H1 (cell line): ENCODE measurements around the gene VMO1. TPM values are rescaled to one million over a fixed set of nuclear protein-coding genes. Genes with fewer than 3 reads are reported as not detected.

ENCODE experiments used
- CTCF ChIA-PET: fragments of 300-600 bp; sonication (Branson Sonifier 250); formaldehyde crosslinking; loops from one replicate; lab custom pipeline; 2021; ENCODE audit not compliant: partially characterized antibody; lab: Charles Lee
- POLR2A ChIA-PET: fragments of 300-600 bp; sonication (Branson Sonifier 250); formaldehyde crosslinking; loops from one replicate; lab custom pipeline; 2021; ENCODE audit warnings: inconsistent platforms; ENCODE audit not compliant: partially characterized antibody; lab: Charles Lee
- DNase-seq, 2 experiments: peaks; one replicate each; pipeline versions ENCODE4 v3.0.0 to v3.0.0-alpha.2; 2010 to 2022; ENCODE audit warnings: low spot score in 2 of 2, low read depth in 1 of 2, mixed read lengths in 1 of 2
- FAIRE-seq: peaks from 2 replicates; lab custom pipeline; 2011; peaks lifted over from hg19 to GRCh38; lab: Jason Lieb, UNC
- H2AFZ ChIP-seq: 2 replicates; pipeline ENCODE4 v1.8.1; 2012; ENCODE audit warnings: low read length, inconsistent platforms
- H2AK5ac ChIP-seq: 2 replicates; pipeline ENCODE4 v1.6.1; 2013; ENCODE audit warnings: low read depth, low read length
- H2BK120ac ChIP-seq: replicated peaks from 2 replicates; pipeline ENCODE3; 2013; ENCODE audit warnings: low read depth, low read length, inconsistent platforms
- H2BK12ac ChIP-seq: 2 replicates; pipeline ENCODE4 v1.6.1; 2013; ENCODE audit warnings: low read depth, low read length
- H2BK15ac ChIP-seq: 2 replicates; pipeline ENCODE4 v1.6.1; 2013; ENCODE audit warnings: low read length
- H2BK20ac ChIP-seq: 2 replicates; pipeline ENCODE4 v1.6.1; 2013; ENCODE audit warnings: low read length
- H2BK5ac ChIP-seq: 2 replicates; pipeline ENCODE4 v1.6.1; 2013; ENCODE audit warnings: low read depth, low read length
- H3K14ac ChIP-seq: 2 replicates; pipeline ENCODE4 v1.6.1; 2013; ENCODE audit warnings: inconsistent platforms; ENCODE audit not compliant: insufficient read length
- H3K18ac ChIP-seq: 2 replicates; pipeline ENCODE4 v1.6.1; 2013; ENCODE audit warnings: low read length; ENCODE audit errors: extremely low read depth
- H3K23ac ChIP-seq: 2 replicates; pipeline ENCODE4 v1.6.1; 2013; ENCODE audit warnings: inconsistent platforms; ENCODE audit not compliant: insufficient read length
- H3K23me2 ChIP-seq: 2 replicates; pipeline ENCODE4 v1.6.1; 2013; ENCODE audit warnings: low read depth, low read length
- H3K27ac ChIP-seq: 2 replicates; pipeline ENCODE4 v1.6.1; 2011; ENCODE audit warnings: low read depth, low read length, inconsistent platforms
- H3K27me3 ChIP-seq, 4 experiments: replicated peaks in 1 of 4; 1 replicate in 1 of 4; 2 replicates in 3 of 4; pipeline versions ENCODE4 v1.6.1 to v1.8.1; 2011 to 2013; ENCODE audit warnings: low read length in 3 of 4, mild to moderate bottlenecking in 3 of 4, inconsistent platforms in 2 of 4, mixed read lengths in 2 of 4, moderate library complexity in 1 of 4; ENCODE audit not compliant: control insufficient read depth in 3 of 4, insufficient read depth in 3 of 4; ENCODE audit errors: extremely low read depth in 1 of 4
- H3K36me3 ChIP-seq, 4 experiments: 2 replicates each; pipeline versions ENCODE4 v1.6.1 to v1.8.1; 2011 to 2013; ENCODE audit warnings: mild to moderate bottlenecking in 4 of 4, low read length in 3 of 4, moderate library complexity in 2 of 4, control low read depth in 1 of 4, inconsistent platforms in 1 of 4; ENCODE audit not compliant: insufficient read depth in 4 of 4, control insufficient read depth in 2 of 4
- H3K4ac ChIP-seq: replicated peaks from 2 replicates; pipeline ENCODE3; 2013; ENCODE audit warnings: low read length, low read depth, mixed read lengths, inconsistent platforms; ENCODE audit not compliant: insufficient read length
- H3K4me1 ChIP-seq, 4 experiments: replicated peaks in 1 of 4; 1 replicate in 1 of 4; 2 replicates in 3 of 4; pipeline versions ENCODE4 v1.6.1 to v1.8.1; 2011 to 2013; ENCODE audit warnings: low read length in 3 of 4, inconsistent platforms in 2 of 4, mixed read lengths in 1 of 4; ENCODE audit not compliant: insufficient read depth in 4 of 4, control insufficient read depth in 3 of 4
- H3K4me2 ChIP-seq, 2 experiments: 2 replicates each; pipeline versions ENCODE4 v1.6.1 to v1.8.1; 2011 to 2013; ENCODE audit warnings: low read depth in 2 of 2, low read length in 2 of 2, control low read depth in 1 of 2, inconsistent platforms in 1 of 2, mild to moderate bottlenecking in 1 of 2; ENCODE audit not compliant: insufficient read depth in 1 of 2
- H3K4me3 ChIP-seq, 4 experiments: fragments of 200-600, 300-600 bp in 1 of 4; sonication (generic), shearing (Covaris generic), sonication (Bioruptor Twin) in 1 of 4; 2 replicates each; pipeline versions ENCODE4 v1.5.1 to v1.8.1; 2011 to 2016; ENCODE audit warnings: low read length in 4 of 4, low read depth in 3 of 4, control low read depth in 2 of 4, inconsistent platforms in 2 of 4, mild to moderate bottlenecking in 2 of 4, mixed read lengths in 1 of 4, moderate library complexity in 1 of 4; ENCODE audit not compliant: insufficient read depth in 2 of 4; ENCODE audit errors: extremely low read depth in 1 of 4
- H3K56ac ChIP-seq: replicated peaks from 2 replicates; pipeline ENCODE3; 2013; ENCODE audit warnings: low read depth, mild to moderate bottlenecking, mixed read lengths, low read length, inconsistent platforms; ENCODE audit not compliant: insufficient read length
- H3K79me1 ChIP-seq: 2 replicates; pipeline ENCODE4 v1.6.1; 2013; ENCODE audit warnings: low read depth, low read length, control low read depth
- H3K79me2 ChIP-seq, 2 experiments: 2 replicates each; pipeline versions ENCODE4 v1.6.1 to v1.8.1; 2012 to 2013; ENCODE audit warnings: low read length in 2 of 2, mild to moderate bottlenecking in 2 of 2, inconsistent platforms in 1 of 2; ENCODE audit not compliant: insufficient read depth in 2 of 2, control insufficient read depth in 1 of 2
- H3K9ac ChIP-seq, 4 experiments: replicated peaks in 1 of 4; 1 replicate in 1 of 4; 2 replicates in 3 of 4; pipeline versions ENCODE4 v1.6.1 to v1.8.1; 2011 to 2013; ENCODE audit warnings: low read depth in 3 of 4, low read length in 3 of 4, control low read depth in 2 of 4, mild to moderate bottlenecking in 2 of 4, moderate library complexity in 2 of 4, inconsistent platforms in 1 of 4; ENCODE audit errors: extremely low read depth in 1 of 4
- H3K9me3 ChIP-seq, 2 experiments: 2 replicates each; pipeline versions ENCODE4 v1.6.1 to v1.8.1; 2012 to 2013; ENCODE audit warnings: mild to moderate bottlenecking in 2 of 2, moderate library complexity in 2 of 2, control low read depth in 1 of 2, inconsistent platforms in 1 of 2, low read depth in 1 of 2, low read length in 1 of 2, mixed read lengths in 1 of 2; ENCODE audit not compliant: insufficient read depth in 2 of 2
- H4K20me1 ChIP-seq, 2 experiments: replicated peaks in 1 of 2; 2 replicates each; pipeline versions ENCODE3 to v1.8.1; 2011 to 2013; ENCODE audit warnings: inconsistent platforms in 2 of 2, low read length in 2 of 2, mild to moderate bottlenecking in 1 of 2; ENCODE audit not compliant: insufficient read depth in 2 of 2, control insufficient read depth in 1 of 2
- H4K5ac ChIP-seq: 2 replicates; pipeline ENCODE4 v1.6.1; 2013; ENCODE audit warnings: low read length, low read depth, mixed read lengths, inconsistent platforms; ENCODE audit not compliant: insufficient read length
- H4K8ac ChIP-seq: 2 replicates; pipeline ENCODE4 v1.8.0; 2013; ENCODE audit warnings: mild to moderate bottlenecking, moderate library complexity, low read length, inconsistent platforms; ENCODE audit not compliant: insufficient read depth; ENCODE audit errors: extremely low read depth
- H4K91ac ChIP-seq: replicated peaks from 2 replicates; pipeline ENCODE3; 2013; ENCODE audit warnings: low read length, mixed read lengths, inconsistent platforms; ENCODE audit not compliant: insufficient read length
- BACH1 ChIP-seq: IDR thresholded peaks from 2 replicates; pipeline ENCODE4 v1.6.1; 2012; ENCODE audit warnings: low read length, improper control_type of control experiment
- CBX5 ChIP-seq: fragments of 300-800, 300-1000 bp; sonication (generic); IDR thresholded peaks from 2 replicates; pipeline ENCODE4 v1.7.1; 2016; ENCODE audit warnings: antibody characterized with exemption, low read length, low read depth
- JUN ChIP-seq: IDR thresholded peaks from 2 replicates; pipeline ENCODE4 v1.6.1; 2011; ENCODE audit warnings: low read depth, mild to moderate bottlenecking, improper control_type of control experiment, low read length
- KDM4A ChIP-seq: IDR thresholded peaks from one replicate; pipeline ENCODE4 v1.7.1; 2012; ENCODE audit warnings: low read depth, mild to moderate bottlenecking, moderate library complexity, low read length, inconsistent platforms; ENCODE audit not compliant: severe bottlenecking
- SIN3A ChIP-seq, 2 experiments: IDR thresholded peaks in 1 of 2; conservative IDR thresholded peaks in 1 of 2; 2 replicates each; pipeline ENCODE4 v1.6.1; 2011 to 2012; ENCODE audit warnings: low read length in 2 of 2, improper control_type of control experiment in 1 of 2, low read depth in 1 of 2, mild to moderate bottlenecking in 1 of 2
- TAF1 ChIP-seq: IDR thresholded peaks from 2 replicates; pipeline ENCODE4 v1.6.1; 2011; ENCODE audit warnings: mild to moderate bottlenecking, low read depth, low read length
- WGBS, 2 experiments: shearing (Covaris generic) in 1 of 2; methylation state at CpG; one replicate each; pipeline versions ENCODE4 v1.1.6 to v1.1.7; 2013 to 2015; ENCODE audit warnings: low lambda C conversion rate in 2 of 2, mixed read lengths in 2 of 2, inconsistent platforms in 1 of 2, low coverage in 1 of 2, missing lambda C conversion rate in 1 of 2; ENCODE audit not compliant: insufficient replicate concordance in 2 of 2, insufficient coverage in 1 of 2, insufficient read length in 1 of 2; ENCODE audit errors: extremely low coverage in 1 of 2, missing lambda C conversion rate in 1 of 2; 5-methylcytosine and 5-hydroxymethylcytosine counted together
- polyA plus RNA-seq, 7 experiments: library from polyadenylated mRNA; depleted of rRNA in 3 of 7; stranded (reverse) in 5 of 7; unstranded in 2 of 7; fragments of >200 nt in 5 of 7; fragments of 200-250 nt in 2 of 7; gene quantifications; 1 replicate in 5 of 7; 2 replicates in 1 of 7; 4 replicates in 1 of 7; pipeline versions ENCODE4 v1.2.1 to v1.2.3, GENCODE V29; 2011 to 2013; ENCODE audit warnings: missing spikeins in 2 of 7, mixed read lengths in 2 of 7
- total RNA-seq: library from RNA; stranded (reverse); fragmentation: NEBNext Ultra II Directional; extraction: Animal tissue kit (Norgen Biotek cat#: 25700); gene quantifications from 2 replicates; pipeline ENCODE4 v1.2.1, GENCODE V29; 2021

VMO1 gene
- total and polyA plus RNA-seq, 2 of the 8 experiments (the other 6 are each of a cell fraction or from before 2014, with no cell fraction given) = 0.30 TPM; not detected in 1

DNA sequence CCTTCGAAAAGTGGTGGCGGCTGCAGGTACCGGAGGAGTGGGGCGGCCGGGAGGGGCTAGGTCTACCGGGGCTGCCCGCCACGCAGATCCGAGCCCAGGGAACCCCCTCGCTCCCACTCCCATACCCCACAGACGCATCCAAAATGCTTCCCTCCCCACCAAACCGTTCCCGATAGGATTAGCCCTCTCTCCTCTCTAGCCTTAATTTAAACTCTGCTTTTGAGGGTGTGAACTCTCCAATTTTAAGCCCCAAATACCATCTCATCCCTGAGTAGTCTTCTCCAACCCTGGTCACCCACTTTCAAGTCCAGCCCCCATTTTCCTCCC, 46.2 kb downstream of the VMO1 start:
- CTCF ChIA-PET = no interaction called here
- no peak for TF ChIP-seq KDM4A
- no peak for TF ChIP-seq JUN
- no peak for TF ChIP-seq SIN3A (conservative IDR thresholded peaks at IDR 0.05 in 1 of 2, IDR thresholded peaks at IDR 0.05 in 1 of 2; ENCODE audit: low read depth in 1 of 2, low read length in 2 of 2)
- TF ChIP-seq TAF1 = no peak
- no peak for TF ChIP-seq BACH1
- no peak for TF ChIP-seq CBX5

More for the DNA sequence above, 46.2 kb downstream of the VMO1 start:
- H2AFZ ChIP-seq = no peak overlapping the region
- no peak overlapping the region for H2BK120ac ChIP-seq
- H3K79me1 ChIP-seq = no peaks in the 10 kb centered on the region
- H4K20me1 ChIP-seq = no peaks in the 10 kb centered on the region
- H2AK5ac ChIP-seq = no peak overlapping the region
- no peak overlapping the region for H4K91ac ChIP-seq
- H4K5ac ChIP-seq = no peak overlapping the region
- no peak overlapping the region; the same call in 1 of the 2 replicates for H3K18ac ChIP-seq
- H2BK5ac ChIP-seq = no peak overlapping the region
- H4K8ac ChIP-seq = peak overlapping the region; percentile 71; the same call in 1 of the 2 replicates
- H2BK20ac ChIP-seq = no peak overlapping the region
- no peaks in the 10 kb centered on the region; a peak in 1 of 8 replicates for H3K36me3 ChIP-seq
- no peaks in the 10 kb centered on the region for H3K79me2 ChIP-seq
- H3K23ac ChIP-seq = no peak overlapping the region
- H3K23me2 ChIP-seq = peaks cover 16% of the 10 kb centered on the region; the same call in 1 of the 2 replicates
- POLR2A ChIA-PET = no interaction called here
- no peak overlapping the region for H3K9ac ChIP-seq
- H3K4me3 ChIP-seq = peak overlapping the region; percentile 37 to 65 (median 44); a peak in 6 of 8 replicates
- no peaks in the 10 kb centered on the region; a peak in 1 of 4 replicates for H3K9me3 ChIP-seq
- H3K14ac ChIP-seq = no peak overlapping the region
- FAIRE-seq (no peak), DNase-seq (peak in 1 of 2 experiments; percentile 57)
- H3K56ac ChIP-seq = no peak overlapping the region
- H2BK15ac ChIP-seq = no peak overlapping the region
- H3K4me2 ChIP-seq = peak overlapping the region; percentile 72 to 95
- H3K4ac ChIP-seq = no peak overlapping the region
- H2BK12ac ChIP-seq = no peak overlapping the region
- H3K4me1 ChIP-seq = peaks cover 0 to 10% (median 7%) of the 10 kb centered on the region in 4 experiments; a peak in 5 of 7 replicates
- WGBS, 2 experiments = 22% methylated on average over 11 of the region's 13 CpGs; no CpG with 5 or more reads in 1 of the 2 experiments
- H3K27ac ChIP-seq = no peak overlapping the region
- H3K27me3 ChIP-seq = peaks cover 29 to 67% (median 49%) of the 10 kb centered on the region in 4 experiments
